Measurements from ENCODE around the gene PTPN2.

DNA sequence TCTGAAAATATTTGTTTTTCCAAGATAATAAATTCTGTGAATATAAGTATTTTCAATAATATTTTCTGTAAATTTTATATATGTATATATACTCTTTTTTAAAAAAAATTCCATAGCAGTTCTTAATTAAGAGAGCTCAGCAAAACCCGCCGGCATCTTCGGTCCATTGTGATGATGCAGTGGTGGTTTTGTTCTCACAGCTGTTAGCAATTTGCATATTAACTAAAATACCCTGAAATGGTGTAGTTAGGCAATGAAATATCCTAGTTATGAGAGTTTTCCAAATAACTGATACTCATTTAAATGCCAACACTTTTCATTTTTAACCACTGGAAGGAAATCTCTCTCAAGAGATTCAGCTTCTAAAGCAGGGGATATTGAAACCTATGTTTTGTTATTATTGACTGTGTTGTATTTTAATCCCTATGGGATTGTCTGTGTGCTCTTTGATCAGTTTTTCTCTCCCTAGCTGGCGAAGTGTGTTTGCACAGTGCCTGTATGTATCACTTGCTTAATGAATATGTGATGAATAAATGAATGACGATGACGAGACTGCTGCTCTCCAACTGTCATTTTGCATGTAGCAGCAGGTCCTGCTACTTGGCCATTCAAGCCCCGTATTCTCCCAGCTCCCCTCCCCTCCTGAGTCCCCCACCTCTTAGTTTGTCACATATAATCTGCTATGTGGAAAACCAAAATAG lies 138.8 kb downstream of the PTPN2 start:
- TF ChIP-seq, protein P1, sequence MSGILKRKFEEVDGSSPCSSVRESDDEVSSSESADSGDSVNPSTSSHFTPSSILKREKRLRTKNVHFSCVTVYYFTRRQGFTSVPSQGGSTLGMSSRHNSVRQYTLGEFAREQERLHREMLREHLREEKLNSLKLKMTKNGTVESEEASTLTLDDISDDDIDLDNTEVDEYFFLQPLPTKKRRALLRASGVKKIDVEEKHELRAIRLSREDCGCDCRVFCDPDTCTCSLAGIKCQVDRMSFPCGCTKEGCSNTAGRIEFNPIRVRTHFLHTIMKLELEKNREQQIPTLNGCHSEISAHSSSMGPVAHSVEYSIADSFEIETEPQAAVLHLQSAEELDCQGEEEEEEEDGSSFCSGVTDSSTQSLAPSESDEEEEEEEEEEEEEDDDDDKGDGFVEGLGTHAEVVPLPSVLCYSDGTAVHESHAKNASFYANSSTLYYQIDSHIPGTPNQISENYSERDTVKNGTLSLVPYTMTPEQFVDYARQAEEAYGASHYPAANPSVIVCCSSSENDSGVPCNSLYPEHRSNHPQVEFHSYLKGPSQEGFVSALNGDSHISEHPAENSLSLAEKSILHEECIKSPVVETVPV (CRISPR knock-in tag; IDR thresholded peaks at IDR 0.05) = no peak
- TF ChIP-seq CSDC2 (CRISPR knock-in tag; IDR thresholded peaks at IDR 0.05) (no peak), BACH2 (CRISPR knock-in tag; IDR thresholded peaks at IDR 0.05; ENCODE audit: borderline replicate concordance) (no peak), TOX (CRISPR knock-in tag; IDR thresholded peaks at IDR 0.05; ENCODE audit: borderline replicate concordance) (no peak)
- TF ChIP-seq, protein P2, sequence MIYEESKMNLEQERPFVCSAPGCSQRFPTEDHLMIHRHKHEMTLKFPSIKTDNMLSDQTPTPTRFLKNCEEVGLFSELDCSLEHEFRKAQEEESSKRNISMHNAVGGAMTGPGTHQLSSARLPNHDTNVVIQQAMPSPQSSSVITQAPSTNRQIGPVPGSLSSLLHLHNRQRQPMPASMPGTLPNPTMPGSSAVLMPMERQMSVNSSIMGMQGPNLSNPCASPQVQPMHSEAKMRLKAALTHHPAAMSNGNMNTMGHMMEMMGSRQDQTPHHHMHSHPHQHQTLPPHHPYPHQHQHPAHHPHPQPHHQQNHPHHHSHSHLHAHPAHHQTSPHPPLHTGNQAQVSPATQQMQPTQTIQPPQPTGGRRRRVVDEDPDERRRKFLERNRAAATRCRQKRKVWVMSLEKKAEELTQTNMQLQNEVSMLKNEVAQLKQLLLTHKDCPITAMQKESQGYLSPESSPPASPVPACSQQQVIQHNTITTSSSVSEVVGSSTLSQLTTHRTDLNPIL (CRISPR knock-in tag; IDR thresholded peaks at IDR 0.05; ENCODE audit: low read depth) = no peak
